Measurements from ENCODE around the gene MACROD1. TPM values are rescaled to one million over a fixed set of nuclear protein-coding genes. Genes with fewer than 3 reads are reported as not detected.

MACROD1 gene
- total RNA-seq, 1 donor from 2014 or later, result 29.6 TPM

DNA sequence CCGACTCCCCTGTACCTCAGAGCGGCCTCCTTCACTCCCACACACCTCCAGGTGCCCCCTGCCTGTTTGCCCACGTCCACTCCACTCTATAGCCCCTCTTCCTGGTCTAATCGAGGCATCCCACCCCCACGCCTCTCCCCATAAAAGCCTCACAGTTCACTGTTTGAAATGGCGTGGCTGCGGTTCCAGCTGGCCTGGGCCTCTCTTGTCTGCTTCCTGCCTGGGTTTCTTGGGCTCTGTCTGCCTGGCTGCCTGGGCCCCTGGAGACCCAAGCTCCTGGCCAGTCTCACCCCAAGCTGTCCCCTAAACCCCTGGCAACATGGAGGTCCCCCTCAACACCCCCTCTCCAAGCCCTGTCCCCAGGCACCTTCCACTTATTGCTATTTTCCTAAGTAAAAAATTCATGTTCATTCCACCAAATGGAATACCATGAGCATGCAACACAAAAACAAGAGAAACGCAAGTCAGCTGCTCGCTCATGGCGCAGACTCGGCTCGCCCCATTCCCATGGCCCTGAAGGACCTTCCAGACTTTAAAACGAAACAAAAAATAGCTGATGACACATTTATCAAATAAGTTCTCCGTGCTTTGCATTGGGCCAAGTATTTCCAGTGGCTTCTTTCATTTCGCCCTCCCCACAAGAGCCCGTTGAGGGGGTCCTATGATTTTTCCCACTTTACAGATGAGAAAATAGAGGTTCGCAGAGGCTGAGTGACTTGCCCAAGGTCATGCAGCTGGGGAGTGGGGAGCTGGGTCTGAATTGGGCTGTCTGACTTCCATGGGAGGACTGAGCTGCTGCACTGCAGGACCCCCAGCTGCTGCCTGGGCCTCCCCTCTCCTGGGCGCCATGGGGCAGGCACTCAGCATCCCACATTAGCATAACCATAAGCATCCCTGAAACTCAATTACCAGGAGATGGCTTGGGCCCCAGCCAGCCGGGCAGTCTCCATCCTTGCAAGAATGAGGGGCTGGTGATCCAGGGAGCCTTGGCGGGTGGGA, 141.9 kb downstream of the MACROD1 start:
- no peaks in the 10 kb centered on the region for H3K36me3 Mint-ChIP-seq (ENCODE audit: unreplicated experiment)
- no peak overlapping the region for H3K4me3 Mint-ChIP-seq (ENCODE audit: unreplicated experiment)

DNA sequence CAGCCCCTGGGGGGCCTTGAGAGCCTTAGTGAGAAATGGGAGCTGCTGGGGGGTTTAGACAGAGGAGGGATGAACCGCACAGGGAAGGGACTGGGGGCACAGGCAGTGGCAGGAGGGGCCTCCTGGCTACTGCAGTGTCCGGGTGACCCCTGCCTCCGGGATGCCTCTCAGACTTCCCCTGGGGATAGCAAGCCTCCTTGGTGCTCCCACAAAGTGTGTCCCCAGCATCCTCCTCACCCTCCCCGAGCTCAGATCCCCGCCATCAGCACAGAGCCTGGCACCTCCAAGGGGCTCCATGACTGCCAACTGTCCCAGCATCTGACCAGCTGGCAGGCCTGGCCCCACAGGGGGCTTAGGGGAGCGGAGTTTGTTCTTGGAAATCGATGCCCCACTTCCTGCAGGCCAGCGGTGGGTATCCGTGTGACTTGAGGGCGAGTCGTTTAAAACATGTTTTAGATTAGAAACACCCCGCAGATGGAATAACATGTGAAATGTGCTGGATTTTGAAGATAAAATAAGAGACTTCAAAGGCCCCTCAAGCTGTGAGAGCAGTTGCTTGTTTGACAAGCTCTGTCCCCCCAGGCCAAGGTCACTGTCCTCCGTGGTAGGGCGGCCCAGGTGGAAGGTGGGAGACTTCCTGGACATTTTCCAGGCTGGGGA, 143.7 kb downstream of the MACROD1 start:
- Mint-ChIP-seq H3K27me3 (ENCODE audit: unreplicated experiment) (no peaks in the 10 kb centered on the region), H3K27ac (ENCODE audit: unreplicated experiment) (peak overlapping the region; percentile 73)

More for the DNA sequence above, 141.9 kb downstream of the MACROD1 start:
- TF ChIP-seq, protein P1, sequence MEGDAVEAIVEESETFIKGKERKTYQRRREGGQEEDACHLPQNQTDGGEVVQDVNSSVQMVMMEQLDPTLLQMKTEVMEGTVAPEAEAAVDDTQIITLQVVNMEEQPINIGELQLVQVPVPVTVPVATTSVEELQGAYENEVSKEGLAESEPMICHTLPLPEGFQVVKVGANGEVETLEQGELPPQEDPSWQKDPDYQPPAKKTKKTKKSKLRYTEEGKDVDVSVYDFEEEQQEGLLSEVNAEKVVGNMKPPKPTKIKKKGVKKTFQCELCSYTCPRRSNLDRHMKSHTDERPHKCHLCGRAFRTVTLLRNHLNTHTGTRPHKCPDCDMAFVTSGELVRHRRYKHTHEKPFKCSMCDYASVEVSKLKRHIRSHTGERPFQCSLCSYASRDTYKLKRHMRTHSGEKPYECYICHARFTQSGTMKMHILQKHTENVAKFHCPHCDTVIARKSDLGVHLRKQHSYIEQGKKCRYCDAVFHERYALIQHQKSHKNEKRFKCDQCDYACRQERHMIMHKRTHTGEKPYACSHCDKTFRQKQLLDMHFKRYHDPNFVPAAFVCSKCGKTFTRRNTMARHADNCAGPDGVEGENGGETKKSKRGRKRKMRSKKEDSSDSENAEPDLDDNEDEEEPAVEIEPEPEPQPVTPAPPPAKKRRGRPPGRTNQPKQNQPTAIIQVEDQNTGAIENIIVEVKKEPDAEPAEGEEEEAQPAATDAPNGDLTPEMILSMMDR (IDR thresholded peaks at IDR 0.05), result no peak
- no peak for DNase-seq (ENCODE audit: extremely low spot score, unreplicated experiment)
- no peaks in the 10 kb centered on the region for H3K27me3 Mint-ChIP-seq (ENCODE audit: unreplicated experiment)
- peaks cover 29% of the 10 kb centered on the region for H3K4me1 Mint-ChIP-seq (ENCODE audit: unreplicated experiment)
- H3K27ac Mint-ChIP-seq (ENCODE audit: unreplicated experiment), result no peak overlapping the region
- no peaks in the 10 kb centered on the region for H3K9me3 Mint-ChIP-seq (ENCODE audit: unreplicated experiment)

DNA sequence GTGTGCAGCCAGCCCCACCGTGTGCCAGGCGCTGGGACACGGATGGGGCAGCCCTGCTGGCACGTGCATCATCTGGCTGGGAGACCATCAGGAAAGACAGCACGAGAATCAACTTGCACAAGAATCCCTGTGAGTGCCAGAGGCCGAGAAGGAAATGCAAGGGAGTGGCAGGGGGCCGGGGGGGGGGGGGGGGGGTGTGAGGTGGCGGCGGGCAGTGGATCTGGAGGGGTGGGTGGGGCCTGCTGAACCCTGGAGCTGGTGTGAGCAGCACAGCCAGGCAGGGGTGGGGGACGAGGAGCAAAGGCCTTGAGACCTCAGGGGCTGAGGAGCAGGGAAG, 144.2 kb downstream of the MACROD1 start:
- H3K27ac Mint-ChIP-seq (ENCODE audit: unreplicated experiment), result peak overlapping the region; percentile 73
- DNase-seq (ENCODE audit: extremely low spot score, unreplicated experiment), result no peak
- H3K4me3 Mint-ChIP-seq (ENCODE audit: unreplicated experiment), result no peak overlapping the region
- TF ChIP-seq, protein P1 (IDR thresholded peaks at IDR 0.05), result no peak
- H3K4me1 Mint-ChIP-seq (ENCODE audit: unreplicated experiment), result peaks cover 27% of the 10 kb centered on the region
- H3K36me3 Mint-ChIP-seq (ENCODE audit: unreplicated experiment), result no peaks in the 10 kb centered on the region
- H3K9me3 Mint-ChIP-seq (ENCODE audit: unreplicated experiment), result no peaks in the 10 kb centered on the region
- no peaks in the 10 kb centered on the region for H3K27me3 Mint-ChIP-seq (ENCODE audit: unreplicated experiment)

More for the DNA sequence above, 143.7 kb downstream of the MACROD1 start:
- Mint-ChIP-seq H3K4me3 (ENCODE audit: unreplicated experiment) (no peak overlapping the region), H3K36me3 (ENCODE audit: unreplicated experiment) (no peaks in the 10 kb centered on the region), H3K9me3 (ENCODE audit: unreplicated experiment) (no peaks in the 10 kb centered on the region), H3K4me1 (ENCODE audit: unreplicated experiment) (peaks cover 29% of the 10 kb centered on the region)
- DNase-seq (ENCODE audit: extremely low spot score, unreplicated experiment), result no peak
- TF ChIP-seq, protein P1 (IDR thresholded peaks at IDR 0.05), result no peak

DNA sequence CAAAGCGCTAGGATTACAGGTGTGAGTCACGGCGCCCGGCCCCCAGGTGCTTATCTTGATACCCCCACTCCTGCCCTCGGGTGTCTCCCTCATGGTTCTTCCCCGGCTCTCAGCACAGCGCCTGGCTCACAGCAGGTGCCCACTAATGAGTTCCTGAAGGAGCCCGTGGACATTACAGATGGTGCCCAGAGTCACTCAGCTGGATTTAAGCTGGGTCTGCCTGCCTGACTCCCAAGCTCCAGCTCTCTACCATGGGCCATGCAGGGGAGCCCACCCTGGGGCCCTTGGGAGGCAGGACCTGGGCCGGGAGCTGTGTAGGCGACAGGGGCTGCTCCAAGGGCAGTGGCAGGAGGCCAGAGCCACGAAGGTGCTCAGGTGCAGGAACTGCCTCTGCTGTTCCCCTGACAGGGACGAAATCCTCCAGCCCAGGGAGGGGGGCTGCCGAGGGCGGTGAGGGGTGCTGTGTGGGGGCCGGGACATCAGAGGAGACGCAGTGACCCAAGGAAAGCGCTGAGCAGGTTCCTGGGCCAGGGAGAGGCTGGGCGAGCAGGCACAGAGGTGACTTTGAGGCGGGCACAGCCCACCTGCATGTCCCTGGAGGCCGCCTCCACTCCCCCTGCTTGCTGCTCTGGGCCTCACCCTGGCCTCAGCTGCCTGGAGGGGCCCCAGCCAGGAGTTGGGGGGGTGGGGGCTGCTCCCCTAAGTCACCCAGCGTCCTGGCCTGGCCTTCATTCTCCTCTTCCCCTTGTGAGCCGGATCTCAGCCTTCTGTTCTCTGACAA, 144.7 kb downstream of the MACROD1 start:
- Mint-ChIP-seq H3K4me1 (ENCODE audit: unreplicated experiment) (peaks cover 27% of the 10 kb centered on the region), H3K9me3 (ENCODE audit: unreplicated experiment) (no peaks in the 10 kb centered on the region), H3K4me3 (ENCODE audit: unreplicated experiment) (no peak overlapping the region), H3K27me3 (ENCODE audit: unreplicated experiment) (no peaks in the 10 kb centered on the region), H3K36me3 (ENCODE audit: unreplicated experiment) (no peaks in the 10 kb centered on the region), H3K27ac (ENCODE audit: unreplicated experiment) (no peak overlapping the region)
- TF ChIP-seq, protein P1 (IDR thresholded peaks at IDR 0.05), result no peak
- no peak for DNase-seq (ENCODE audit: extremely low spot score, unreplicated experiment)

Data from osteocyte (in vitro differentiated cells).